Hypothalamus (tissue), 51 donors: ENCODE results near the gene GABRG3.
"Not testable (repeated sequence)": the region's sequence is repeated elsewhere in the genome, so short reads cannot be mapped to it uniquely, and the experiment has no call there.

Experiments
- DNase-seq, 51 donors: peaks; one replicate each; lab custom pipeline; 2025; lab: John Stamatoyannopoulos, UW

GABRG3 gene

GRCh38 chr15:27170851-27171250, 199.9 kb downstream of the GABRG3 start:
- no peak for DNase-seq

GRCh38 chr15:27172821-27173220, 201.8 kb downstream of the GABRG3 start:
- no peak for DNase-seq

- DNase-seq, result no peak
Observed at GRCh38 chr15:27175472-27176153, 204.6 kb downstream of the GABRG3 start.

GRCh38 chr15:27176785-27177406, 205.9 kb downstream of the GABRG3 start:
- DNase-seq, result no peak

GRCh38 chr15:27179789-27180188, 208.8 kb downstream of the GABRG3 start:
- DNase-seq, result no peak

GRCh38 chr15:27182561-27183110, 211.7 kb downstream of the GABRG3 start:
- no peak for DNase-seq

GRCh38 chr15:27183201-27183600, 212.2 kb downstream of the GABRG3 start:
- DNase-seq, result no peak

- DNase-seq, result not testable (repeated sequence)
Observed at GRCh38 chr15:27191515-27191914, 220.5 kb downstream of the GABRG3 start.

- DNase-seq, result no peak
Observed at GRCh38 chr15:27196691-27197090, 225.7 kb downstream of the GABRG3 start.

- DNase-seq, result no peak
Observed at GRCh38 chr15:27201425-27201824, 230.4 kb downstream of the GABRG3 start.

- no peak for DNase-seq
Observed at GRCh38 chr15:27210176-27210575, 239.2 kb downstream of the GABRG3 start.

GRCh38 chr15:27214032-27214431, 243.1 kb downstream of the GABRG3 start:
- peak in 1 of 51 donors; percentile 18 for DNase-seq

- no peak for DNase-seq
Observed at GRCh38 chr15:27214961-27215360, 244.0 kb downstream of the GABRG3 start.

- DNase-seq, result no peak
Observed at GRCh38 chr15:27218426-27218825, 247.4 kb downstream of the GABRG3 start.

- DNase-seq, result no peak
Observed at GRCh38 chr15:27219636-27220035, 248.7 kb downstream of the GABRG3 start.

- DNase-seq, result no peak
Observed at GRCh38 chr15:27220199-27220598, 249.2 kb downstream of the GABRG3 start.

- no peak for DNase-seq
Observed at GRCh38 chr15:27222479-27222878, 251.5 kb downstream of the GABRG3 start.

GRCh38 chr15:27223179-27223578, 252.2 kb downstream of the GABRG3 start:
- no peak for DNase-seq

- no peak for DNase-seq
Observed at GRCh38 chr15:27231811-27232210, 260.8 kb downstream of the GABRG3 start.

- no peak for DNase-seq
Observed at GRCh38 chr15:27232876-27233275, 261.9 kb downstream of the GABRG3 start.

- no peak for DNase-seq
Observed at GRCh38 chr15:27234593-27234992, 263.6 kb downstream of the GABRG3 start.

- DNase-seq, result no peak
Observed at GRCh38 chr15:27235161-27235560, 264.2 kb downstream of the GABRG3 start.
